GM12878 (cell line): Measurements from ENCODE around the gene OR2G2. TPM values are rescaled to one million over a fixed set of nuclear protein-coding genes. Genes with fewer than 3 reads are reported as not detected.

ENCODE experiments used
- ATAC-seq: fragments of 200-7000 bp; cut with Tn5 transposase; 3 replicates; pipeline ENCODE4 v1.9.1; 2020; ENCODE audit warnings: mild to moderate bottlenecking, moderate library complexity
- BruUV-seq: library from RNA; stranded (reverse); fragments of 400-500 nt; replicated peaks from 2 replicates; lab custom pipeline; 2021; lab: Mats Ljungman, UMichigan
- CTCF ChIA-PET: fragments of 300-600 bp; sonication (Branson Sonifier 250); formaldehyde crosslinking; extraction: SDS; loops from one replicate; lab custom pipeline; 2021; ENCODE audit warnings: inconsistent platforms; lab: Yijun Ruan, JAX
- POLR2A ChIA-PET: fragments of 350-600 bp; formaldehyde crosslinking; extraction: SDS; loops from one replicate; lab custom pipeline; 2021; ENCODE audit warnings: inconsistent platforms; lab: Charles Lee
- RAD21 ChIA-PET: fragments of 300-600 bp; sonication (Branson Sonifier 250); formaldehyde crosslinking; loops from one replicate; lab custom pipeline; 2023; ENCODE audit warnings: antibody characterized with exemption; ENCODE audit not compliant: unreplicated experiment; lab: Charles Lee
- SMC1A ChIA-PET: fragments of 300-600 bp; sonication (Branson Sonifier 250); formaldehyde crosslinking; loops from one replicate; lab custom pipeline; 2023; ENCODE audit not compliant: unreplicated experiment, uncharacterized antibody; lab: Charles Lee
- DNase-seq: peaks from one replicate; pipeline ENCODE4 v3.0.0-alpha.2; 2011; ENCODE audit warnings: low read depth, low spot score
- FAIRE-seq: peaks from 3 replicates; lab custom pipeline; 2011; peaks lifted over from hg19 to GRCh38; lab: Jason Lieb, UNC
- H2AFZ ChIP-seq: 2 replicates; pipeline ENCODE4 v1.6.0; 2011; ENCODE audit warnings: low read depth, low read length, control low read depth; ENCODE audit not compliant: control insufficient read depth
- H3K27ac ChIP-seq: 2 replicates; pipeline ENCODE4 v1.5.1; 2011; ENCODE audit warnings: control low read depth; ENCODE audit not compliant: control insufficient read depth, insufficient read depth
- H3K27me3 ChIP-seq, 2 experiments: replicated peaks in 1 of 2; 2 replicates each; pipeline versions ENCODE4 v1.6.0 to v1.6.1; 2011; ENCODE audit warnings: low read length in 1 of 2; ENCODE audit not compliant: control insufficient read depth in 2 of 2, insufficient read depth in 2 of 2
- H3K36me3 ChIP-seq, 2 experiments: 2 replicates each; pipeline ENCODE4 v1.5.1; 2011; ENCODE audit warnings: low read length in 1 of 2; ENCODE audit not compliant: control insufficient read depth in 2 of 2, insufficient read depth in 2 of 2
- H3K4me1 ChIP-seq: 2 replicates; pipeline ENCODE4 v1.6.1; 2011; ENCODE audit warnings: mild to moderate bottlenecking, low read length, moderate library complexity, mixed read lengths; ENCODE audit not compliant: control insufficient read depth, insufficient read depth
- H3K4me2 ChIP-seq: 2 replicates; pipeline ENCODE4 v1.6.0; 2011; ENCODE audit warnings: control low read depth; ENCODE audit not compliant: control insufficient read depth, insufficient read depth
- H3K4me3 ChIP-seq: fragments of 200-600 bp; sonication (generic); 2 replicates; pipeline ENCODE4 v1.5.1; 2016
- H3K79me2 ChIP-seq: 2 replicates; pipeline ENCODE4 v1.6.0; 2011; ENCODE audit warnings: low read length; ENCODE audit not compliant: control insufficient read depth, insufficient read depth
- H3K9ac ChIP-seq: 2 replicates; pipeline ENCODE4 v1.8.0; 2011; ENCODE audit warnings: low read length, control low read depth, mixed read lengths; ENCODE audit not compliant: control insufficient read depth, insufficient read depth
- H3K9me3 ChIP-seq: replicated peaks from 3 replicates; pipeline ENCODE4 v1.5.1; 2011; ENCODE audit warnings: mild to moderate bottlenecking, low read length; ENCODE audit not compliant: control insufficient read depth, insufficient read depth
- H4K20me1 ChIP-seq: 2 replicates; pipeline ENCODE4 v1.6.0; 2011; ENCODE audit not compliant: control insufficient read depth, insufficient read depth
- CBFB ChIP-seq: IDR thresholded peaks from 2 replicates; pipeline ENCODE4 v1.6.1; 2016; ENCODE audit warnings: antibody characterized with exemption, low read depth
- CEBPB ChIP-seq, 2 experiments: fragments of 150-350 bp in 1 of 2; IDR thresholded peaks; 2 replicates each; pipeline ENCODE4 v1.6.1; 2012 to 2014; ENCODE audit warnings: low read depth in 2 of 2, low read length in 2 of 2, borderline replicate concordance in 1 of 2, inconsistent platforms in 1 of 2
- CREM ChIP-seq: IDR thresholded peaks from 2 replicates; pipeline ENCODE4 v1.6.1; 2014; ENCODE audit warnings: antibody characterized with exemption, low read depth
- EGR1 ChIP-seq, 2 experiments: IDR thresholded peaks; 1 replicate in 1 of 2; 2 replicates in 1 of 2; pipeline ENCODE4 v1.6.1; 2011 to 2012; ENCODE audit warnings: low read depth in 2 of 2, low read length in 2 of 2, borderline replicate concordance in 1 of 2, mild to moderate bottlenecking in 1 of 2, moderate library complexity in 1 of 2
- HSF1 ChIP-seq: fragments of 150-350 bp; IDR thresholded peaks from 2 replicates; pipeline ENCODE4 v1.6.1; 2014; ENCODE audit warnings: mild to moderate bottlenecking, low read depth, low read length
- KDM1A ChIP-seq: fragments of 200-600 bp; sonication (generic); IDR thresholded peaks from 2 replicates; pipeline ENCODE4 v1.6.1; 2016; ENCODE audit warnings: borderline replicate concordance
- SIN3A ChIP-seq: IDR thresholded peaks from 2 replicates; pipeline ENCODE4 v1.6.1; 2012; ENCODE audit warnings: low read depth, low read length, improper control_type of control experiment
- WRNIP1 ChIP-seq: IDR thresholded peaks from 2 replicates; pipeline ENCODE4 v1.6.1; 2011; ENCODE audit warnings: low read depth, low read length, improper control_type of control experiment, borderline replicate concordance
- WGBS: methylation state at CpG from one replicate; pipeline ENCODE4 v1.1.6; 2016; ENCODE audit warnings: low lambda C conversion rate; ENCODE audit not compliant: insufficient replicate concordance, insufficient coverage; ENCODE audit errors: missing lambda C conversion rate; 5-methylcytosine and 5-hydroxymethylcytosine counted together
- in situ Hi-C: fragments of 300-500 bp; cut with MboI; formaldehyde crosslinking; loops from 9 replicates; pipeline ENCODE4 v1.14.3; 2018; ENCODE audit warnings: mixed read lengths
- intact Hi-C: fragments of 100-400 bp; cut with micrococcal nuclease; formaldehyde crosslinking; loops from one replicate; pipeline ENCODE4 v1.14.2; 2022; ENCODE audit not compliant: unreplicated experiment
- polyA plus RNA-seq, 11 experiments: library from polyadenylated mRNA; depleted of rRNA in 4 of 11; unstranded in 6 of 11; stranded (reverse) in 5 of 11; fragments of >200 nt; fragmentation: Nextera tagmentation in 4 of 11; fragmentation: Illumina TruSeq in 1 of 11; extraction: Ambion mirVana in 4 of 11; extraction: Trizol in 1 of 11; gene quantifications; 1 replicate in 1 of 11; 2 replicates in 10 of 11; pipeline versions ENCODE4 v1.2.1 to v1.2.3, GENCODE V29; 2011 to 2016; ENCODE audit warnings: inconsistent platforms in 2 of 11, missing spikeins in 2 of 11, low read depth in 1 of 11
- total RNA-seq, 4 experiments: library from RNA; depleted of rRNA in 3 of 4; stranded (reverse); fragments of >200 nt in 3 of 4; fragmentation: Illumina TruSeq in 1 of 4; extraction: Trizol in 1 of 4; gene quantifications; 2 replicates each; pipeline versions ENCODE4 v1.2.1 to v1.2.3, GENCODE V29; 2013 to 2021
- TF ChIP-seq, protein P1 (sequence below): fragments of 450-650 bp; conservative IDR thresholded peaks from 2 replicates; pipeline ENCODE4 v1.6.1; 2017; ENCODE audit warnings: mild to moderate bottlenecking, moderate library complexity
- TF ChIP-seq, protein P2 (sequence below): IDR thresholded peaks from 2 replicates; pipeline ENCODE4 v1.6.1; 2011; ENCODE audit warnings: low read depth, low read length, improper control_type of control experiment, borderline replicate concordance

OR2G2 gene
- total and polyA plus RNA-seq, 10 of the 15 experiments (the other 5 are each of a cell fraction or from before 2014, with no cell fraction given) = not detected

DNA sequence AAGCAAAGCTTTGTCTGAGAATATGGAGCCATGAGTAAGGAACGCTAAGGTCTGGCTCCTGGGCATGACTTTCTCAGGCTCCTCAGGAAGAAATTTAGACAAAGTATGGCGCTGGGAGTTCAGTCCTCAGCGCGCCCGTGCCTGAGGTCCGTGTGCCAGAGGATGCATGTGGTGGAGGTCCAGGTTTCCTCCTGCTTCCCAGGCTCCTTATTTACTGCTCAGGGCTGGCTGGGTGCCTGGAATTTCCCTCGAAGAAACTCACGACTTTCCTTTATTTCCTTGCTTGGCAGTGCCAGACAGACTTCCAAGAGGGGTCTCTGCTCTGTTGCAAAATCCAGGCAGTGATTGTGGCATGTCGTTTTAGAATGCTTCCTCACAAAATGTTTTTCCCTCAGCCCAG, 26.0 kb upstream of the OR2G2 start:
- FAIRE-seq (no peak), DNase-seq (no peak), ATAC-seq (no peak)
- Histone ChIP-seq H3K9ac (no peak overlapping the region), H4K20me1 (no peaks in the 10 kb centered on the region), H2AFZ (no peak overlapping the region), H3K27me3 (no peaks in the 10 kb centered on the region), H3K4me3 (no peak overlapping the region), H3K4me2 (no peak overlapping the region), H3K36me3 (no peaks in the 10 kb centered on the region), H3K79me2 (no peaks in the 10 kb centered on the region), H3K27ac (no peak overlapping the region), H3K4me1 (no peaks in the 10 kb centered on the region), H3K9me3 (no peaks in the 10 kb centered on the region)
- CTCF ChIA-PET = interaction anchor here (0.6 to 2.0 kb wide), 2 partner anchors 9 to 766 kb away, joined by 5 read pairs; no protein-coding TSS in a partner anchor
- POLR2A ChIA-PET = no interaction called here
- in situ Hi-C loops (no loop called here), intact Hi-C loops (no loop called here)
- SMC1A ChIA-PET = no interaction called here
- no TSS peak for BruUV-seq
- RAD21 ChIA-PET = no interaction called here
- WGBS = 42% methylated on average over 9 of the region's 9 CpGs
- TF ChIP-seq SIN3A = no peak

DNA sequence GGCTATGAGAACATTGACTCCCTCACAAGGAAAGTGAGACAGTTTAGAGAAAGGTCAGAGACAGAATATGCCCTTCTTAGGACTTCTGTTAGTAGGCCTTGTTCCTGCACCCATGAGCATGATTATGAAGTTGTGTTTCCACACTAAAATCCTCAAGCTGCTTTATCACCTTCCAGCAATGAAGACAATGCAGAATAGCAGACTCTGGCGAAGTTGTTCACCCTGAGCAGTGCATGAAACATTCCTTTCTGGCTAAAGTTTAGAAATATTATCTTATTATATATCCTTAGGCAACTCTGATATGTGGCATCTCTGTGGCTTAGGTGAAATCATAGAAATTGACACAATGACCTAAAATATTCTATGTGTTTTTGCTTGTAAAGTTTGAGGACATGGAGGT, 13.9 kb upstream of the OR2G2 start:
- intact Hi-C loops = no loop called here
- Histone ChIP-seq H3K4me3 (no peak overlapping the region), H4K20me1 (no peaks in the 10 kb centered on the region), H3K36me3 (no peaks in the 10 kb centered on the region), H3K27ac (no peak overlapping the region), H3K9ac (no peak overlapping the region), H3K79me2 (no peaks in the 10 kb centered on the region), H3K9me3 (no peaks in the 10 kb centered on the region), H3K4me2 (no peak overlapping the region), H3K27me3 (no peaks in the 10 kb centered on the region; a peak in 2 of 4 replicates), H3K4me1 (no peaks in the 10 kb centered on the region), H2AFZ (no peak overlapping the region)
- DNase-seq (no peak), ATAC-seq (no peak), FAIRE-seq (no peak)
- TF ChIP-seq, protein P1, sequence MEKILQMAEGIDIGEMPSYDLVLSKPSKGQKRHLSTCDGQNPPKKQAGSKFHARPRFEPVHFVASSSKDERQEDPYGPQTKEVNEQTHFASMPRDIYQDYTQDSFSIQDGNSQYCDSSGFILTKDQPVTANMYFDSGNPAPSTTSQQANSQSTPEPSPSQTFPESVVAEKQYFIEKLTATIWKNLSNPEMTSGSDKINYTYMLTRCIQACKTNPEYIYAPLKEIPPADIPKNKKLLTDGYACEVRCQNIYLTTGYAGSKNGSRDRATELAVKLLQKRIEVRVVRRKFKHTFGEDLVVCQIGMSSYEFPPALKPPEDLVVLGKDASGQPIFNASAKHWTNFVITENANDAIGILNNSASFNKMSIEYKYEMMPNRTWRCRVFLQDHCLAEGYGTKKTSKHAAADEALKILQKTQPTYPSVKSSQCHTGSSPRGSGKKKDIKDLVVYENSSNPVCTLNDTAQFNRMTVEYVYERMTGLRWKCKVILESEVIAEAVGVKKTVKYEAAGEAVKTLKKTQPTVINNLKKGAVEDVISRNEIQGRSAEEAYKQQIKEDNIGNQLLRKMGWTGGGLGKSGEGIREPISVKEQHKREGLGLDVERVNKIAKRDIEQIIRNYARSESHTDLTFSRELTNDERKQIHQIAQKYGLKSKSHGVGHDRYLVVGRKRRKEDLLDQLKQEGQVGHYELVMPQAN = no peak
- TF ChIP-seq EGR1 (IDR thresholded peaks at IDR 0.05; ENCODE audit: borderline replicate concordance in 1 of 2, low read depth in 2 of 2, low read length in 2 of 2) (no peak), CBFB (no peak), CEBPB (IDR thresholded peaks at IDR 0.05; ENCODE audit: borderline replicate concordance in 1 of 2, low read depth in 2 of 2, low read length in 2 of 2) (no peak), HSF1 (no peak), KDM1A (no peak), CREM (no peak), WRNIP1 (no peak)
- TF ChIP-seq, protein P2, sequence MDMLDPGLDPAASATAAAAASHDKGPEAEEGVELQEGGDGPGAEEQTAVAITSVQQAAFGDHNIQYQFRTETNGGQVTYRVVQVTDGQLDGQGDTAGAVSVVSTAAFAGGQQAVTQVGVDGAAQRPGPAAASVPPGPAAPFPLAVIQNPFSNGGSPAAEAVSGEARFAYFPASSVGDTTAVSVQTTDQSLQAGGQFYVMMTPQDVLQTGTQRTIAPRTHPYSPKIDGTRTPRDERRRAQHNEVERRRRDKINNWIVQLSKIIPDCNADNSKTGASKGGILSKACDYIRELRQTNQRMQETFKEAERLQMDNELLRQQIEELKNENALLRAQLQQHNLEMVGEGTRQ = no peak
- ChIA-PET CTCF (interaction anchor here (0.5 to 1.4 kb wide), 4 partner anchors 77 to 1076 kb away, joined by 3 to 4 read pairs (median 4); no protein-coding TSS in a partner anchor), POLR2A (no interaction called here), RAD21 (interaction anchor here (4.2 kb wide), 1 partner anchor 184 kb away, joined by 17 read pairs; no protein-coding TSS in a partner anchor), SMC1A (no interaction called here)
- 0% methylated on average over 1 of the region's 1 CpG for WGBS
- in situ Hi-C loops = no loop called here
- BruUV-seq = no TSS peak
